HG02610 (cell line): Measurements from ENCODE around the gene CPSF6.
"Not testable (repeated sequence)": the region's sequence is repeated elsewhere in the genome, so short reads cannot be mapped to it uniquely, and the experiment has no call there.

Experiments used
- ATAC-seq: cut with Tn5 transposase; IDR thresholded peaks from one replicate; pipeline ENCODE4 v1.9.1; 2021; ENCODE audit warnings: mild to moderate bottlenecking, moderate library complexity; ENCODE audit not compliant: unreplicated experiment

The CPSF6 gene, protein sequence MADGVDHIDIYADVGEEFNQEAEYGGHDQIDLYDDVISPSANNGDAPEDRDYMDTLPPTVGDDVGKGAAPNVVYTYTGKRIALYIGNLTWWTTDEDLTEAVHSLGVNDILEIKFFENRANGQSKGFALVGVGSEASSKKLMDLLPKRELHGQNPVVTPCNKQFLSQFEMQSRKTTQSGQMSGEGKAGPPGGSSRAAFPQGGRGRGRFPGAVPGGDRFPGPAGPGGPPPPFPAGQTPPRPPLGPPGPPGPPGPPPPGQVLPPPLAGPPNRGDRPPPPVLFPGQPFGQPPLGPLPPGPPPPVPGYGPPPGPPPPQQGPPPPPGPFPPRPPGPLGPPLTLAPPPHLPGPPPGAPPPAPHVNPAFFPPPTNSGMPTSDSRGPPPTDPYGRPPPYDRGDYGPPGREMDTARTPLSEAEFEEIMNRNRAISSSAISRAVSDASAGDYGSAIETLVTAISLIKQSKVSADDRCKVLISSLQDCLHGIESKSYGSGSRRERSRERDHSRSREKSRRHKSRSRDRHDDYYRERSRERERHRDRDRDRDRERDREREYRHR

DNA sequence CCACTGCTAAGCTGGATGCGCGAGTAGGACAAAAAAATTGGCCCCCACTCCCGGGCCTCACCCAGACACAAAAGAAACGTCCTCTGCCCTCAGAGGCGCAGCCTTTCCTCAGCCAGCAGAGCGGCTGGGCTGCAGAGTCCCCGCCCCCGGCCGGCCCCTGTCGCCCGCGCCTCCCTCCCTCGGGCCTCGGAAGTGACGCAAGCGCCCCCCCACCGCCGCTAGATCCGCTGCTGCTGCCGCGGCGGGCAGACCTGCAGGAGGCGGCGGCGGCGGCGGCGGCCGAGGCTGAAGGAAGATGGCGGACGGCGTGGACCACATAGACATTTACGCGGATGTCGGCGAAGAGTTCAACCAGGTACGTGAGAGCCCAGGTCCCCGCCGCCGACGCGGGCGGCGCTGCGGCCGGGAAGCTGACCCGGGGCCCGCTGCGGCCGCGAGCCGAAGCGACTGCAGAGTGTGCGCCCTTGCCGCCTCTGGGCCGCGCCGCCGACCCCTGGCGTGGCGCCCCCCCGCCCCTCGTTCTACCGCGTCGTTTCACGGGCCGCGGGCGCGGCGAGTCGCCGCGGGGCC, at the start of gene CPSF6:
CPSF6 (plus strand) TSS at position 218 of the 570 bp plus-strand sequence; CDS start at position 296, 78 bp downstream.
- ATAC-seq = peak; percentile 95

DNA sequence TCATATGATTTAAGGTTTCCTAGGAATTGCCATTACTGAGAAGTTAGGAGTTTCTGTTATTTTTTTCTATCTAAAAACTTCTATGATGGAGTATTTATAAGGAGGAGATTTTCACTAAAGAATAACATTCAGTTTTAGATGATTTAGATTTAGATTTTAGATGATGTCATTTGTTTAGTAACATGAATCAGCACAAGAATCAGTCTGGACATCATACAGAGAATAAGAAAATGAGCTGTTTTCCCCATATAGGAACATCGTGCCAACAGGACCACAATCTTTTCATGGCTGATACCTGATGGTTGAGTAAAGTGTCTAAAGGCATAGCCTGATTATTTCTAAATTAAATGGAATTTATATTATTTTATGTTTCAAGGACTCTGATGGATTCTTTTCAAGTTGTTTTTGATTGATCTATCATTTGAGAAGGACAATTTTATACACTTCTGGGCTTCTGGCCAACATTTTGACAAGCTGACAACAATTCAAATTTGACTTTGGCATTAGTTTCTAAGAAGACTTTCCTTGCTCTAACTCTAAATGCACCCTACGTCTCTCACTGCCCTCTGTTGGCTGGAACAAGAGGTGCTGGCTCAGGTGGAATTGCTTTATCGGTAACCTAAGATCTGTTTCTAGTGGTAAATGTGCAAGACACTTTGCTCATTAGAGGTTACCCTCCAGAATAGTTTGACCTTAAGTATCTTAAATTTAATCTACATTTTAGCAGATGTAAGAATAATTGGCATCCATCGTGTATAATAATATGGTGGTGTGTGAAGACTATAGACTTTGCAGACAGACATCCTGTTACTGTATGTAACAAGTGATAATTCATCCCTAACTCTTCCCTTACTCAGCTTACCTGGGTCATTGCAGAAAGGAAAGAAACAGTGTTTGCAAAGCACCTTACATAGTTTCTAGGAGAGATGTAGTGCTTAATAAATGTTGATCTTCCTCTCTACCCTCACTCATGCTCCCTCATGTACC, 42.8 kb upstream of the CPSF6 start:
- ATAC-seq = no peak

DNA sequence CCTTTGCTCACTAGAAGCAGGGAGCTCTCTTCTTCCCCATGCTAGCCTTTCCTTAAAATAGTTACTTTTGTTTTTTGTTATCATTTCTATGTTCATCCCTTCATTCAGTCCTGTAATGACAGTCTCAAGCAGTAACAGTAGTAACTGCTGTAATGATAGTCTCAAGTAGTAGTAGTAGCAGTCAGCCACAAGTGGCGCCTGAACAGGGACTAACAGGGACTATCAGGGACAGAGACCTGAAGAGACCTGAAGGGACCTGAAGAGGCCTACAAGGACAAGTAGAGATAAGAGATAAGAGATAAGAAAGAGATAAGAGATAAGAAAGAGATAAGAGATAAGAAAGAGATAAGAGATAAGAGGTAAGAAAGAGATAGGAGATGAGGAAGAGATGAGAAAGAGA, 39.4 kb upstream of the CPSF6 start:
- not testable (repeated sequence) for ATAC-seq

DNA sequence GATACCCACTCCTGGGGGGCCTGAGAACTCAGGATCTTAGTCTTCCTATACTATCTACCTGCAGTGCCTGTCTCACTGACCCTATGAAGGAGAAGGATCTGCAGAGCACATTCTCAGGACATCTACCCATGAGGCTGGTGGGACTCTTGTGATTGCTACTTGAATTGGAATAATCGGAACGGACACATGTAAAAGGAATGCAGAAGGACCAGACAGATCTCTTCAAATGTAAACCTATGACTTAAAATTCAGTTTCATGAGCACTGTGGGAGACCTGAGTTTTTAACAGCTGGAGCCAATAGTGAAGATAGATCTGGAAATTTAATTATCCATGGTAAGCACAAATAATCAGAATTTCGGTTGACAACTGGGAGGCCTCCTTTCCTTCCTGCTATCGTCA, 35.2 kb upstream of the CPSF6 start:
- no peak for ATAC-seq

DNA sequence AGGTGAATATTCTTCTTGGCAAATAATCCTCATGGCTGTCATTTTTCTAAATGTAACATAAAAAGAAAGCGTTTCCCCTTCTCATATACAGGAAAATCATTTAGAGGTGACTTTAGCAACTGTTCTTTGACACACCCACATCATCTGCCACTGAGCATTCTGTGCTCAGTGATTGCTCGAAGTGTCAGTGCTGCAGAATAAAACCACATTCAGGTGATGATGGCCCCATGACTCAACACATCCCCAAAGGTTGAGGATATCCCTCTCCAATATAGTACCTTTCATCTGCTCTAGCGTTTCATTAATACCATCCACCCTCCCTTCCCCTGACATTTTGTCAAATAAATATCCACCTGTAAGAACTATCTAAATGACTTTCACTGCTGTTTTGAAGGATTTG, 28.7 kb upstream of the CPSF6 start:
- ATAC-seq = no peak

DNA sequence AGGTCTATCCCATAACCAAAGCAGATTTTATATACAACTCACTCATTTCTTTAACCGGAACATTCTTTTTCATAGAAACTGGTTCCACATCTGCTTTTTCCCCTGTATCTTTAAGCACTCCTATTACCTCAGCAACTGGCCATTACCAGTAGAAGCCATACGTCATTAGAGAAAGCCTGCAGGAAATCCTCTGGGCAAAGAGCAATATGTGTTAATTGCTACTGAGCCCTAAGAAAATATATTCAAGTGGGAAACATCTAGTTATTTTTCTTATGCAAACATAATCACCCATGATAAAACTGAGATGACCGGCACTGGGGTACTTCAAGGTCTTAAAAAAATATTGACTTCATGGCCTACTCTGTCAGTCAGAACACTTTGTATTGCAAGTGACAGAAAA, 28.2 kb upstream of the CPSF6 start:
- no peak for ATAC-seq

DNA sequence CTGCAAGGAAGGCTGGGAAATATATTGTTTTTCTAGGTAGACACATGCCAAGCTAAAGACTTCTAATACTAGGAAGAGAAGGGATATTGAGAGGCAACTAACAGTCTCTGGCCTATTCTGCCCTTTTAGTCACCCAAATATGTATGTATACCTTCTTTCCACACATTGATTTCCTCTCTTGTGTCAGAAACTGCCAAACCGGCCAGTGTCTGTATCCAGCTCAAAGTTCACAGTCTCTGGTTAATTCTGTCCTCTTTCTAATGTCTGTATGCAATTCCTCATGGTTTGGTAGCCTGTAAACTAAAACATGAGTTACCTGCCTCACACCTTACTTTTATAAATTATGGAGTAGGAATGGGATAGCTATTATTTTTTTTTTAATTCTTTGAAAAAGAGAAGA, 25.2 kb upstream of the CPSF6 start:
- ATAC-seq = no peak

DNA sequence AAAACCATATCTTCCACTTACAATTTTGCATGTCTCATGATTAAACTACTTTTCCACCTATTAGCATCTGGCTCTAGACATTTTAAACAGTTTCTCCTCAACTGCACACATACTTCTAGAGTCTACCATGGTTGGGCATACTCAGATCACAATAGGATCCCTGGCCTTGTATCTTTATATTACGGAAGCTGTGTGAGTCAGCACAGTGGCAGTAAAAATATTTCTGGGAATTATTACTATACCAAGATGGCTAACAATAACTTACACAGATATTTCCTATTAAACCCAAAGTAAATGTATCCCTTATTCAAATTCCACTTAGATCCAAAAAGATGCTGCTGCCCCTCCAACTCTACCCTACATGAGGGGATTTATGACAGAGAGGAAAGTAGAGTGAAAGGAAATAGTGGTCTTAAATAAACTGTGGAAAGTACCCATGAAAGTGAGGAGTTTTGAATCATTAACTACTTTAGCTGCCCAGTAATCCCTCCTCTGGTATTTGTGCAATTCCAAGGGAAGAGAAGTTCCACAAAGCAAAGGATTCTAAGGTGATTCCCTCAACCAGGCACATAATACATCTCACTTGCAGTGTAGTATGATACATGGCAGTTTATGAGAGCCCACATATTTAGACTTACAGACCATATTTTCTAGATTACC, 14.0 kb upstream of the CPSF6 start:
- no peak for ATAC-seq

DNA sequence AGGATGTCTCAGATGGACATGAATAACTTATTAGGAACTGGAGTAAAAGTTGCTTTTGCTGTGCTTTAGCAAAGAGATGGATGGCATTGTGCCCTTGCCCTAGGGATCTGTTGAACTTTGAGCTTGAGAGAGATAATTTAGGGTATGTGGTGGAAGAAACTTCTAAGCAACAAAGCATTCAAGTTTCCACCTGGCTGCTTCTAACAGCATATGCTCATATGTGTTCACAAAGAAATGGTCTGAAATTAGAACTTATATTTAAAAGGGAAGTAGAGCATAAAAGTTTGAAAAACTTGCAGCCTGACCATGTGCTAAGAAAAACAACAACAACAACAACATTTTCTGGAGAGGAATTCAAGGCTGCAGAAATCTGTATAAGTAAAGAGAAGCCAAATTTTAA, 7.9 kb upstream of the CPSF6 start:
- no peak for ATAC-seq

DNA sequence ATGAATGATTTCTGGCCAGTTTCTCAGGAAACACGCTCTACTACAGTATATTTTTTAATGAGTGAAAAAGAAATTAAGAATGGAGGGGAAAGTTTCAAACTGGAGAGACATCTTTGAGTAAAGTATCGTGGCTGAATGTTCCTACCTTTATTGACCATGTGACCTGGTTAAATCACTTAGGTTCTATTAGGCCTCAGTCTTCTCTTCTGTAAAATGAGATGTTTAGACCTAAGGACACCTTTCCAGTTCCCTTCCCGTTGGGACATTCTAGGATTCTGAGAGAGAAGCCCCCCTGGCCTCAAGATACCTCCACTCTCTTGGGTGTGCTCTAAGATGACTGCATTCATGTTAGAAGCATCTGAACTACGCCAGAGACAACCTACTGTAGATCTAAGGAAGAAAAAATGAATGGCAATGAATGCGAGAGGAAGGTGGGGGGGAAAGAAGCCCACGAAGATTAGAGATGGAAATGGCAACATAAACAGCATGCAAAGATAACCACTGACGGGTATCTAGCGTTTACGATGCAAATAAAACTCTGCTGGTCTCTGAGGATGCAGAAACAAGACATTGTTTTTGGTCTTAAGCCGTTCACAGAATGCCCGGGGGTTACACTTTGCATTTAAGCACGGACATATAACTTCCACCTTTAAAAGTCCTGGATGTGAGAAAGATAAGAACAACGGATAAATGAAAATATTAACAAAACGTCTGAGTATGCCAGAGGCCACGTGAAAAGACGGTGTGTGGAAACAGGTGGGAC, 599 bp upstream of the CPSF6 start:
- ATAC-seq = no peak

DNA sequence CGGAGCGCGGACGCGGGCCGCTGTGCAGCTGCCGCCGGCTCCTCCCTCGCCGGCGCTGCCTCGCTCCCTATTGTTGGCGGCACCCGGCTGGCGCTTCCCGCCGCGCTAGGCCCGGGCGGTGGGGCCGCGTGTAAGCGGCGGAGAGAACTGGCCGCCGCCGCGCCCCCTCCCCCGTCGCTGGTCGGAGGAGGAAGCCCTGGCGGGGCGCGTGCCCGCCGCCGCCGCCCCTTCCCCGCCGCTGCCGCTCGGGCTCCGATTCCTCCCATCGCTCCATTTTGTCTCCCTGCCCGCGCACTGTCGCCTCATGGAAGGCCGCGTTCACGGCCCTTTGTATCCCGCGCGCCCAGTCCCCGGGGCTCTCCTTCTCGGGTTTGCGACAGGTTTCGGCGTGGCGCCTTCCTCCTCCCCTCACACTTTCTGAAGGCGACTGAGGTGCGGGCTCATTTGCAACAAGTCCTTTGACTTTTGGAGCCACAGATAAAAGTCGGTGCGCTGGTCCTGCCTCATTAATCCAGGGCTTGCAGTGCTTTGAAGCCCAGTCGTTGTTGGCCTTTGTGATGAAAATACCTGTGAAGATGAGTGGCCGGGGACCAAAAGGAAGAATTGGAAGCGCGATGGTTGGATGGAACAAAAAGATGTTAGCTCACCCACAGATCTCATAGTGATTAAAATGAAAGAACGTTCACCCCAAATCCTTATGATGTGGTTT, 707 bp downstream of the CPSF6 start:
- ATAC-seq = peak; percentile 26

DNA sequence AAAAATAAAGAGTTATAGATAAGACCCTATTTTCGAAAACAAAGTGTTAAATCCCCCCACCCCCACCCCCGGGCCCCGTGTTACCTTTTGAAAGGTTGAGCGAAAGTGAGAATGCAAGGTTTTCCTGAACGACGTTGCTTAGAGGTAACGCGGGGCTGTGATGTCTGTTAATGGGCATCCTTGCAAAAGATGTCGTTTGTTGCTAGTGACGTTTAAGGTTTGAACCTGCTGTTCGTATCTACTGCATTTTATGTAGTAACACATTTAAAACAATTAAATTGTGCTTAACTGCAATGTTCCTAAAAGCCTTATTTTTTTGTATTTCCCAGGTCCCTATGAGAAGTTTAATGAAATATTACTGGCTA, 1.2 kb downstream of the CPSF6 start:
- ATAC-seq = no peak

DNA sequence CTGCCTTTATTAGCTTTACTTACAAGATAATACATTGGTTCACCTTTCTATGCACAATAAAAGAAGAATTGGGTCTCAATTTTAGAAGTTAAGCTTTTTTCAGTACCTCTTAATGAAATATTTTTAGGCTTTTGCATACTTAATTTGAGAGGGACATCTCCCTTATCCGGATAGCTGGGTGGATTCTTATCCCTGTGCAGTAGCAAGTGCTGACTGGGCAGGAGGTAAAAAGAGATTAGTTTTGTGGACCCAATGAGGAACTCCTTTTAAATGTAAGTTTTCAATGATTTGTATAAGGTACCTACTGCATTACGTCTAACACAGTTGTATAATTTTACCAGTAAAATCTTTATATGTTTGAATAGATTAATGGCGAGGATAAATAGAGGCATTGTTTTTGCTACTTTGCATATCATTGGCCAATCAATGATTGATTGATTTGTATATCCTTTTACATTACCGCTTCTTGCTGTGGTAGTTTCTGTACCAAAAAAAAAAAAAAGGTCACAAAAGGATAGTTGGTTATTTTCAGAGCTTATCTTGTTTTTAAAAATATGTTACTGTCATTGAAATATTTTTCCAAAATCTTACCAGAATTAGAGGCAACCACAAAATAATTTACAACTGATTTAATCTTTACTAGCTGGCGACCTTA, 2.2 kb downstream of the CPSF6 start:
- no peak for ATAC-seq

DNA sequence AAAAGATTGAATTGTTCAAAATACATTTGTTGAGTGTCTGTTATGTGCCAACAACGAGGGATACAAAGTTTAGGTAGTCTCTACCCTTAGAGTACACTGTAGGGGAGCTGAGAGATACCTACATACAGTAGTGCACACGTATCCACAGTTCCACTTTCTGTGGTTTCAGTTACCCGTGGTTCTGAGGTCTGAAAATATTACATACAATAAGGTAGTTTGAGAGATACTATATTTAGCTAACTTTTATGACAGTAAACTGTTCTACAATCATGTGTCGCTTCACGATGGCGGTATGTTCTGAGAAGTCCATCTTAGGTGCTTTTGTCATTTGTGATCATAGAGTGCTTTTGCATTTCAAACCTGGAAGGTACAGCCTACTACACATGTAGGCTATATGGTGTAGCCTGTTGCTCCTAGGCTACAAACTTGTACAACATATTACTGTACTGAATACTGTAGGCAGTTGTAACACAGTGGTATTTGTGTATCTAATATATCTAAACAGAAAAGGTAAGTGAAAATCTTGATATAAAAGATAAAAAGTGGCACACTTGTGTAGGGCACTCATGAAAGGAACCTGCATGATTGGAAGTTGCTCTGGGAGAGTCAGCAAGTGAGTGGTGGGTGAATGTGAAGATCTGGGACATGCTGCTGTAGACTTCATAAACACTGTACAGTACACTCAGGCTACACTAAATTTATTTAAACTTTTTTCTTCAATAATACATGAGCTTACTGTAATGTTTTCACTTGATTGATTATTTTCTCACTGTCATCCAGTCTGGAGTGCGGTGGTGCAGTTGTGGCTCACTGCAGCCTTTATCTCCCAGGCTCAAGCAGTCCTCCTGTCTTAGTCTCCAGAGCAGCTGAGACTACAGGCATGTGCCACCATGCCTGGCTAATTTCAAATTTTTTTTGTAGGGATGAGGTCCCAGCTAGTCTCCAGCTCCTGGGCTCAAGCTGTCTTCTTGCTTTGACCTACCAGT, 4.0 kb downstream of the CPSF6 start:
- ATAC-seq = peak; percentile 35

DNA sequence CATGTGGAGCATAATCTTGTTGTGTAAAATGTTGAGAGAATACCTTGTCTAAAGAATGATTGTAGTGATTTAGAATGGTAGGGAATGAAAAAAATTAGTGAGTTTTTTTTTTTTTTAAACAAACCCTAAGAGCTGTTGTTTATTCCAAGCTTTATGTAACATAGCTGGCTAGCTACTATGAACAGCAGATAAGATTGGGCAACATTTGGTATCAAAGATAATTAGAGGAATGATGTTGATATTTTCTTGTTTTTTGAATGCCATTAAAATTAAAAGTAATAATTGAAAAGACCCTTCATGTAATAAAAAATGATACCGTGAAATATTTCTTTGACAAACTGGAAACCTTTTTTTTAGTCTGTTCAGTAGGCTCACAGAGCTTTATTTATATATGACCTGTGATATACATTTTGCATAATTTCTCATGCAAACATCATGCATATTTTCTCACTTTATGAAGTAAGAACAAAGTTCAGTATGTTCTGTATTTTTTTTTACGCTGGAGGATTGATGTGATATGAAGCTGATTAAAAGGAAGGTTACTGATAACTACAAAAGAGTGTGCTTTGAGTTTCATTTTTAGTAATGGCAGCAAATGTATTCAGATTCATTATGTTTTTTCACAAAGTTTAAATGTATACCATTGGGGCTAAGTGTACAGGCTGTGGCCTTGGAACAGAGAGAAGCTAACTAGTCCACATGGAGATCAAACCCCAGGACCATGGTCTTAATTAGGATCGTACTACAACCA, 8.1 kb downstream of the CPSF6 start:
- no peak for ATAC-seq

DNA sequence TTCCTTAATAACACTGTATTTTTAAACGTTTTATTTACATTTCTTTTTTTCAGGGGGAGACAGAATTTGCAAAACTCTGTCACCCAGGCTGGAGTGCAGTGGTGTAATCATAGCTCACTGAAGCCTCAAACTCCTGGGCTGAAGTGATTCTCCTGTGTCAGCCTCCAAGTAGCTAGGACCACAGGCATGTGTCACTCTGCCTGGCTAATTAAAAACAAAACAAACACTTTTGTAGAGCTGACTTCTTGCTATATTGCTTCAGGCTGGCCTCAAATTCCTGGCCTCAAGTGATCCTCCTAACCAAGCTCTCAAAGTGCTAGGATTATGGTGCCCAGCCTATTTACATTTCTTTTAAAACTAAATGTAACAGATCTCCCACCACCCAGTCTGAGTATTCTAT, 12.7 kb downstream of the CPSF6 start:
- ATAC-seq = no peak

DNA sequence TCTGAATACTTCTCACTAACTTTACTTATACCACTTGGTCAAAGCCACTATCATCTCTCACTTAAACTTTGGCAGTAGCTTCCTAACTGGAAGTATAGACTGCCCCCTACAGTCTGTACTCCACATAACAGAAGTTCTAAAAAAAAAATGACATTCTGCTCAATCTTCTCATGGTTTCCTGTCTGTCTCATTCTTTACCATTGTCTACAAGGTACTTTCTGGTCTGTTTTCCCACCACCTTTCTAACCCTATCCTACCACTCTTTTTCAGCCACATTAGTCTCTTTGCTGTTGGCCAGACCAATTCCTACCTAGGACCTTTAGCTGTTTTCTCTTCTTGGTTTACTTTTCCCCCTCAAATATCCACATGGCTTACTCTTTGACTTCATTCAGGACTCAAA, 14.7 kb downstream of the CPSF6 start:
- ATAC-seq = peak; percentile 69
